HepG2 (cell line): Measurements from ENCODE around the gene NEK5. TPM values are rescaled to one million over a fixed set of nuclear protein-coding genes. Genes with fewer than 3 reads are reported as not detected.
A peak's percentile ranks its signal among the peaks of the same experiment; 100 is the strongest.

ENCODE experiments used
- CBFB ChIP-seq: sonication (generic); formaldehyde crosslinking; IDR thresholded peaks from 2 replicates; pipeline ENCODE4 v1.4.0; 2020; ENCODE audit warnings: missing genetic modification reagents
- DR1 ChIP-seq: sonication (generic); formaldehyde crosslinking; IDR thresholded peaks from 2 replicates; pipeline ENCODE4 v1.8.0; 2021; ENCODE audit warnings: mild to moderate bottlenecking, missing genetic modification reagents, inconsistent platforms
- EP300 ChIP-seq, 3 experiments: sonication (generic) in 1 of 3; formaldehyde crosslinking in 1 of 3; IDR thresholded peaks; 2 replicates each; pipeline versions ENCODE4 v1.5.1 to v1.6.1; 2011 to 2020; ENCODE audit warnings: low read depth in 2 of 3, low read length in 2 of 3, borderline replicate concordance in 1 of 3, improper control_type of control experiment in 1 of 3, mild to moderate bottlenecking in 1 of 3, missing genetic modification reagents in 1 of 3, moderate library complexity in 1 of 3
- MEIS1 ChIP-seq: sonication (generic); formaldehyde crosslinking; IDR thresholded peaks from 2 replicates; pipeline ENCODE4 v1.9.0; 2021; ENCODE audit warnings: mild to moderate bottlenecking, missing genetic modification reagents, moderate library complexity, borderline replicate concordance
- PHB2 ChIP-seq: fragments of 450-650 bp; IDR thresholded peaks from 2 replicates; pipeline ENCODE4 v1.6.1; 2018; ENCODE audit not compliant: partially characterized antibody
- POLR2A ChIP-seq, 2 experiments: IDR thresholded peaks; 2 replicates each; pipeline ENCODE4 v1.6.1; 2011; ENCODE audit warnings: low read depth in 2 of 2, low read length in 2 of 2, mild to moderate bottlenecking in 1 of 2, moderate library complexity in 1 of 2; ENCODE audit not compliant: insufficient read depth in 1 of 2
- PPARG ChIP-seq: conservative IDR thresholded peaks from 2 replicates; pipeline ENCODE4 v1.6.1; 2016; ENCODE audit warnings: missing biosample characterization, missing genetic modification reagents
- TCF7L2 ChIP-seq: IDR thresholded peaks from 2 replicates; pipeline ENCODE4 v1.6.1; 2011; ENCODE audit warnings: mild to moderate bottlenecking, low read depth, low read length, moderate library complexity
- ZNF552 ChIP-seq: sonication (generic); formaldehyde crosslinking; IDR thresholded peaks from 2 replicates; pipeline ENCODE4 v1.9.0; 2022; ENCODE audit warnings: missing genetic modification reagents, mild to moderate bottlenecking, borderline replicate concordance
- ZNF609 ChIP-seq: sonication (generic); formaldehyde crosslinking; IDR thresholded peaks from 2 replicates; pipeline ENCODE4 v1.4.0; 2020; ENCODE audit warnings: mild to moderate bottlenecking, missing genetic modification reagents, borderline replicate concordance
- ZNF768 ChIP-seq: sonication (generic); formaldehyde crosslinking; IDR thresholded peaks from 2 replicates; pipeline ENCODE4 v1.4.0; 2020; ENCODE audit warnings: missing genetic modification reagents
- polyA plus RNA-seq, 8 experiments: library from polyadenylated mRNA; depleted of rRNA in 3 of 8; stranded (reverse) in 7 of 8; unstranded in 1 of 8; fragments of >200 nt; fragmentation: Illumina TruSeq in 4 of 8; extraction: Trizol in 4 of 8; gene quantifications; 2 replicates each; pipeline versions ENCODE4 v1.2.1 to v1.2.3, GENCODE V29; 2011 to 2016; ENCODE audit warnings: low read depth in 4 of 8, missing spikeins in 1 of 8, mixed read lengths in 1 of 8; ENCODE audit not compliant: insufficient read depth in 1 of 8
- total RNA-seq, 5 experiments: library from RNA; depleted of rRNA; stranded (reverse); fragments of >200 nt; fragmentation: Illumina TruSeq; extraction: Trizol; gene quantifications; 2 replicates each; pipeline ENCODE4 v1.2.3, GENCODE V29; 2016; ENCODE audit warnings: low read depth in 1 of 5

Gene NEK5
- total and polyA plus RNA-seq, 2 of the 13 experiments (the other 11 are each of a cell fraction or from before 2014, with no cell fraction given): 0.12 to 0.22 TPM

- TF ChIP-seq ZNF609 (CRISPR knock-in tag) (0 out of 2 replicates have a peak, but pooled peaks have one; percentile 6), PPARG (CRISPR knock-in tag) (0 out of 2 replicates have a peak, but pooled peaks have one; percentile 41), DR1 (peak; percentile 32; the same call in 1 of the 2 replicates), ZNF768 (CRISPR knock-in tag) (peak; percentile 36; the same call in 1 of the 2 replicates), TCF7L2 (no peak), ZNF552 (no peak), PHB2 (no peak), CBFB (CRISPR knock-in tag) (no peak), MEIS1 (CRISPR knock-in tag) (no peak), POLR2A (IDR thresholded peaks at IDR 0.05; ENCODE audit: insufficient read depth in 1 of 2, low read depth in 2 of 2, low read length in 2 of 2) (peak; percentile 59 to 72), EP300 (IDR thresholded peaks at IDR 0.05; ENCODE audit: low read depth in 2 of 2, low read length in 2 of 2) (peak in 1 of 2 experiments; percentile 7; a peak in 1 of 4 replicates), EP300 (CRISPR knock-in tag; IDR thresholded peaks at IDR 0.05; ENCODE audit: borderline replicate concordance) (no peak)
These were observed 130.0 kb downstream of the NEK5 start (continued) for GRCh38 chr13:51998723-51999509.
